ENCODE results near the gene DNAJC18.
"Not testable (repeated sequence)": the region's sequence is repeated elsewhere in the genome, so short reads cannot be mapped to it uniquely, and the experiment has no call there.

The DNAJC18 gene

GRCh38 chr5:139426203-139426885, 13.0 kb downstream of the DNAJC18 start:
- DNase-seq (ENCODE audit: low read depth): no peak

GRCh38 chr5:139425497-139425896, 13.8 kb downstream of the DNAJC18 start:
- DNase-seq (ENCODE audit: low read depth): no peak

GRCh38 chr5:139422307-139422893, 16.9 kb downstream of the DNAJC18 start:
- DNase-seq (ENCODE audit: low read depth): no peak

GRCh38 chr5:139419226-139420192, 19.8 kb downstream of the DNAJC18 start:
- DNase-seq (ENCODE audit: low read depth): no peak

GRCh38 chr5:139418793-139419192, 20.5 kb downstream of the DNAJC18 start:
- DNase-seq (ENCODE audit: low read depth): no peak

- DNase-seq (ENCODE audit: low read depth): no peak
Measured at GRCh38 chr5:139417214-139417613, 22.1 kb downstream of the DNAJC18 start.

- no peak for DNase-seq (ENCODE audit: low read depth)
Measured at GRCh38 chr5:139416651-139417050, 22.7 kb downstream of the DNAJC18 start.

GRCh38 chr5:139415869-139416268, 23.5 kb downstream of the DNAJC18 start:
- no peak for DNase-seq (ENCODE audit: low read depth)

GRCh38 chr5:139415221-139415861, 24.0 kb downstream of the DNAJC18 start:
- DNase-seq (ENCODE audit: low read depth): no peak

- no peak for DNase-seq (ENCODE audit: low read depth)
Measured at GRCh38 chr5:139414581-139415130, 24.7 kb downstream of the DNAJC18 start.

GRCh38 chr5:139413963-139414362, 25.4 kb downstream of the DNAJC18 start:
- no peak for DNase-seq (ENCODE audit: low read depth)

- DNase-seq (ENCODE audit: low read depth): no peak
Measured at GRCh38 chr5:139413153-139413552, 26.2 kb downstream of the DNAJC18 start.

GRCh38 chr5:139410993-139411828, 28.1 kb downstream of the DNAJC18 start:
- no peak for DNase-seq (ENCODE audit: low read depth)

- DNase-seq (ENCODE audit: low read depth): no peak
Measured at GRCh38 chr5:139410121-139410992, 29.0 kb downstream of the DNAJC18 start.

GRCh38 chr5:139409116-139409515, 30.2 kb downstream of the DNAJC18 start:
- not testable (repeated sequence) for DNase-seq (ENCODE audit: low read depth)

- no peak for DNase-seq (ENCODE audit: low read depth)
Measured at GRCh38 chr5:139408191-139408590, 31.1 kb downstream of the DNAJC18 start.

GRCh38 chr5:139407517-139407916, 31.8 kb downstream of the DNAJC18 start:
- no peak for DNase-seq (ENCODE audit: low read depth)

- DNase-seq (ENCODE audit: low read depth): no peak
Measured at GRCh38 chr5:139406963-139407362, 32.4 kb downstream of the DNAJC18 start.

- no peak for DNase-seq (ENCODE audit: low read depth)
Measured at GRCh38 chr5:139404484-139404840, 34.9 kb downstream of the DNAJC18 start.

Measured in activated T-helper 9 cell treated with anti-CD3 and anti-CD28 coated beads, Interleukin-2, amount 50 U/mL, for 16 hours (primary cell).